H9 (cell line): ENCODE measurements around the gene GCH1. TPM values are rescaled to one million over a fixed set of nuclear protein-coding genes. Genes with fewer than 3 reads are reported as not detected.
A peak's percentile ranks its signal among the peaks of the same experiment; 100 is the strongest.

Experiments used
- DNase-seq: peaks from one replicate; pipeline ENCODE4 v3.0.0-alpha.2; 2017
- H2AFZ ChIP-seq: one replicate; pipeline ENCODE4 v1.6.1; 2013; ENCODE audit warnings: mild to moderate bottlenecking, low read length, control low read depth, moderate library complexity
- H2AK5ac ChIP-seq: 2 replicates; pipeline ENCODE4 v1.6.1; 2013; ENCODE audit warnings: low read length, control low read depth, mixed read lengths; ENCODE audit not compliant: insufficient read length
- H2BK120ac ChIP-seq: one replicate; pipeline ENCODE4 v1.6.1; 2013; ENCODE audit warnings: low read depth, mild to moderate bottlenecking, low read length, control low read depth, inconsistent platforms; ENCODE audit not compliant: poor library complexity, severe bottlenecking
- H2BK12ac ChIP-seq: 2 replicates; pipeline ENCODE4 v1.6.1; 2013; ENCODE audit warnings: low read length, control low read depth, mixed read lengths, low read depth; ENCODE audit not compliant: insufficient read length
- H2BK15ac ChIP-seq: 2 replicates; pipeline ENCODE4 v1.6.1; 2013; ENCODE audit warnings: low read depth, low read length, control low read depth
- H2BK20ac ChIP-seq: one replicate; pipeline ENCODE4 v1.6.1; 2013; ENCODE audit warnings: low read depth, mild to moderate bottlenecking, low read length, control low read depth, inconsistent platforms; ENCODE audit not compliant: poor library complexity, severe bottlenecking
- H2BK5ac ChIP-seq: 2 replicates; pipeline ENCODE4 v1.6.1; 2013; ENCODE audit warnings: low read length, control low read depth, mixed read lengths; ENCODE audit not compliant: insufficient read length
- H3K14ac ChIP-seq: 2 replicates; pipeline ENCODE4 v1.6.1; 2013; ENCODE audit warnings: low read length, control low read depth; ENCODE audit not compliant: insufficient read depth
- H3K18ac ChIP-seq: 2 replicates; pipeline ENCODE4 v1.6.1; 2013; ENCODE audit warnings: low read depth, mild to moderate bottlenecking, mixed read lengths, low read length, control low read depth; ENCODE audit not compliant: insufficient read length
- H3K23ac ChIP-seq: 2 replicates; pipeline ENCODE4 v1.6.1; 2013; ENCODE audit warnings: low read length, control low read depth, mixed read lengths, low read depth; ENCODE audit not compliant: insufficient read length
- H3K23me2 ChIP-seq: 2 replicates; pipeline ENCODE4 v1.6.1; 2013; ENCODE audit warnings: low read depth, mild to moderate bottlenecking, mixed read lengths, low read length, control low read depth; ENCODE audit not compliant: insufficient read length, poor library complexity, severe bottlenecking
- H3K27ac ChIP-seq: 2 replicates; pipeline ENCODE4 v1.5.1; 2013; ENCODE audit warnings: low read length, control low read depth, mixed read lengths, low read depth; ENCODE audit not compliant: insufficient read length
- H3K27me3 ChIP-seq: 2 replicates; pipeline ENCODE4 v1.6.1; 2013; ENCODE audit warnings: low read length, control low read depth, inconsistent platforms; ENCODE audit not compliant: insufficient read depth
- H3K4ac ChIP-seq: 2 replicates; pipeline ENCODE4 v1.6.1; 2013; ENCODE audit warnings: low read depth, mild to moderate bottlenecking, control low read depth, inconsistent platforms, low read length, moderate library complexity
- H3K4me1 ChIP-seq: 2 replicates; pipeline ENCODE4 v1.6.1; 2013; ENCODE audit warnings: low read length, control low read depth, inconsistent platforms; ENCODE audit not compliant: insufficient read depth
- H3K4me2 ChIP-seq: 2 replicates; pipeline ENCODE4 v1.6.1; 2013; ENCODE audit warnings: low read length, control low read depth, mixed read lengths; ENCODE audit not compliant: insufficient read length, insufficient read depth
- H3K56ac ChIP-seq: 2 replicates; pipeline ENCODE4 v1.6.1; 2013; ENCODE audit warnings: low read depth, mild to moderate bottlenecking, mixed read lengths, low read length, control low read depth; ENCODE audit not compliant: insufficient read length
- H3K79me1 ChIP-seq: 2 replicates; pipeline ENCODE4 v1.6.1; 2013; ENCODE audit warnings: low read depth, mild to moderate bottlenecking, moderate library complexity, low read length, control low read depth, inconsistent platforms; ENCODE audit not compliant: insufficient read depth, poor library complexity, severe bottlenecking
- H3K79me2 ChIP-seq: 2 replicates; pipeline ENCODE4 v1.6.1; 2013; ENCODE audit warnings: low read length, control low read depth, inconsistent platforms; ENCODE audit not compliant: insufficient read depth
- H3K9ac ChIP-seq: 2 replicates; pipeline ENCODE4 v1.6.1; 2013; ENCODE audit warnings: low read length, control low read depth, mixed read lengths; ENCODE audit not compliant: insufficient read length; ENCODE audit errors: extremely low read depth
- H3K9me3 ChIP-seq: one replicate; pipeline ENCODE4 v1.6.1; 2013; ENCODE audit warnings: low read depth, low read length, inconsistent platforms; ENCODE audit not compliant: control insufficient read depth
- H3T11ph ChIP-seq: one replicate; pipeline ENCODE4 v1.6.1; 2013; ENCODE audit warnings: mild to moderate bottlenecking, low read length, control low read depth, inconsistent platforms
- H4K20me1 ChIP-seq: one replicate; pipeline ENCODE4 v1.6.1; 2013; ENCODE audit not compliant: control insufficient read depth, insufficient read length, insufficient read depth
- H4K5ac ChIP-seq: 2 replicates; pipeline ENCODE4 v1.6.1; 2013; ENCODE audit warnings: low read depth, mild to moderate bottlenecking, mixed read lengths, low read length, control low read depth; ENCODE audit not compliant: insufficient read length
- H4K8ac ChIP-seq: replicated peaks from 2 replicates; pipeline ENCODE4 v1.6.1; 2013; ENCODE audit warnings: low read length, control low read depth, mixed read lengths, low read depth; ENCODE audit not compliant: insufficient read length
- H4K91ac ChIP-seq: 2 replicates; pipeline ENCODE4 v1.6.1; 2013; ENCODE audit warnings: low read depth, mild to moderate bottlenecking, moderate library complexity, mixed read lengths, low read length, control low read depth; ENCODE audit not compliant: insufficient read length
- H3K27ac Mint-ChIP-seq, 3 experiments: 2 replicates in 2 of 3; 3 replicates in 1 of 3; pipeline ENCODE4 v1.8.0; 2020 to 2021; ENCODE audit warnings: mixed read lengths in 3 of 3, mild to moderate bottlenecking in 1 of 3, moderate library complexity in 1 of 3
- H3K27me3 Mint-ChIP-seq: 2 replicates; pipeline ENCODE4 v1.8.0; 2021; ENCODE audit warnings: low read depth, mild to moderate bottlenecking, moderate library complexity, mixed read lengths
- H3K36me3 Mint-ChIP-seq, 3 experiments: 2 replicates in 2 of 3; 3 replicates in 1 of 3; pipeline ENCODE4 v1.8.0; 2020 to 2021; ENCODE audit warnings: low read depth in 3 of 3, mixed read lengths in 3 of 3; ENCODE audit not compliant: insufficient read depth in 1 of 3
- H3K4me1 Mint-ChIP-seq, 2 experiments: 2 replicates each; pipeline ENCODE4 v1.8.0; 2020; ENCODE audit warnings: mixed read lengths in 2 of 2
- H3K4me3 Mint-ChIP-seq, 2 experiments: 2 replicates in 1 of 2; 3 replicates in 1 of 2; pipeline ENCODE4 v1.8.0; 2020 to 2021; ENCODE audit warnings: mild to moderate bottlenecking in 2 of 2, mixed read lengths in 2 of 2, moderate library complexity in 1 of 2
- H3K9me3 Mint-ChIP-seq, 2 experiments: 2 replicates in 1 of 2; 3 replicates in 1 of 2; pipeline ENCODE4 v1.8.0; 2020; ENCODE audit warnings: mild to moderate bottlenecking in 2 of 2, mixed read lengths in 2 of 2, moderate library complexity in 1 of 2
- WGBS: extraction: QIAGEN DNeasy Blood & Tissue Kit; methylation state at CpG from one replicate; pipeline ENCODE4 v1.1.7; 2013; ENCODE audit warnings: missing lambda C conversion rate, low lambda C conversion rate, mixed read lengths; ENCODE audit not compliant: insufficient read length; ENCODE audit errors: extremely low coverage; 5-methylcytosine and 5-hydroxymethylcytosine counted together
- total RNA-seq: library from RNA; stranded (reverse); gene quantifications from 2 replicates; pipeline ENCODE4 v1.2.1, GENCODE V29; 2021
- TF ChIP-seq, protein P1 (sequence below): fragments of 200-600 bp; sonication (generic); conservative IDR thresholded peaks from 3 replicates; pipeline ENCODE4 v1.8.0; 2021; ENCODE audit warnings: antibody characterized with exemption, mild to moderate bottlenecking

The GCH1 gene
- total RNA-seq, 1 experiment from 2014 or later = 7.7 TPM

DNA sequence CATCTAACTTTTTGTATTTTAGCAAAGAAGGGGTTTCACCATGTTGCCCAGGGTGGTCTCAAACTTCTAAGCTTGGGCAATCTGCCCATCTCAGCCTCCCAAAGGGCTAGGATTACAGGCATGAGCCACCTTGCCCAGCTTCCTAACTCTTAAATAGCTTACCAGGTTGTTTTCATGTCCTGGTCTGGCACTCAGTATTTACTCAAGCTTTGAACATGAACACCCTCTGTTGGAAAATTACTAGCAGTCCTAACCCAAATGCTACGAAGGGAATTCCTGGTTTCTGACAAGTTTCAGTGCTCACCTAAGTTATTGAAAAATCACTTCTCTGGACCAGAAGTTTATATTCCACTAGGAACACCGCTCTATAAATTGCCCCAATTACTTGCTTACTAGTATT lies 32.5 kb upstream of the GCH1 start:
- Mint-ChIP-seq H3K36me3 (peaks cover 0 to 16% (median 13%) of the 10 kb centered on the region in 3 experiments; a peak in 3 of 7 replicates), H3K27ac (peak overlapping the region in 1 of 3 experiments; percentile 9; a peak in 1 of 7 replicates), H3K4me3 (no peak overlapping the region), H3K4me1 (no peaks in the 10 kb centered on the region), H3K9me3 (no peaks in the 10 kb centered on the region), H3K27me3 (no peaks in the 10 kb centered on the region)
- H3K27ac ChIP-seq = no peak overlapping the region
- H3K23me2 ChIP-seq = no peaks in the 10 kb centered on the region
- no peaks in the 10 kb centered on the region for H3K27me3 ChIP-seq
- H3K9ac ChIP-seq = no peak overlapping the region
- H3K4ac ChIP-seq = no peak overlapping the region
- no peak overlapping the region for H2AFZ ChIP-seq
- no peak overlapping the region for H2BK12ac ChIP-seq
- H4K8ac ChIP-seq = no peak overlapping the region
- WGBS = no CpG with 5 or more reads among the region's 2 CpGs
- no peak overlapping the region for H3K18ac ChIP-seq
- H3K4me1 ChIP-seq = no peaks in the 10 kb centered on the region
- no peak overlapping the region for H3K4me2 ChIP-seq
- no peak overlapping the region for H2BK5ac ChIP-seq
- no peak overlapping the region for H3K56ac ChIP-seq
- H3T11ph ChIP-seq = no peak overlapping the region
- no peak overlapping the region for H4K91ac ChIP-seq
- no peaks in the 10 kb centered on the region for H3K79me1 ChIP-seq
- H2BK20ac ChIP-seq = no peak overlapping the region
- H2BK15ac ChIP-seq = no peak overlapping the region
- H3K79me2 ChIP-seq = no peaks in the 10 kb centered on the region
- H2AK5ac ChIP-seq = no peak overlapping the region
- H4K20me1 ChIP-seq = no peaks in the 10 kb centered on the region
- no peaks in the 10 kb centered on the region for H3K9me3 ChIP-seq
- H3K14ac ChIP-seq = no peak overlapping the region
- H3K23ac ChIP-seq = no peak overlapping the region
- no peak overlapping the region for H4K5ac ChIP-seq
- TF ChIP-seq, protein P1, sequence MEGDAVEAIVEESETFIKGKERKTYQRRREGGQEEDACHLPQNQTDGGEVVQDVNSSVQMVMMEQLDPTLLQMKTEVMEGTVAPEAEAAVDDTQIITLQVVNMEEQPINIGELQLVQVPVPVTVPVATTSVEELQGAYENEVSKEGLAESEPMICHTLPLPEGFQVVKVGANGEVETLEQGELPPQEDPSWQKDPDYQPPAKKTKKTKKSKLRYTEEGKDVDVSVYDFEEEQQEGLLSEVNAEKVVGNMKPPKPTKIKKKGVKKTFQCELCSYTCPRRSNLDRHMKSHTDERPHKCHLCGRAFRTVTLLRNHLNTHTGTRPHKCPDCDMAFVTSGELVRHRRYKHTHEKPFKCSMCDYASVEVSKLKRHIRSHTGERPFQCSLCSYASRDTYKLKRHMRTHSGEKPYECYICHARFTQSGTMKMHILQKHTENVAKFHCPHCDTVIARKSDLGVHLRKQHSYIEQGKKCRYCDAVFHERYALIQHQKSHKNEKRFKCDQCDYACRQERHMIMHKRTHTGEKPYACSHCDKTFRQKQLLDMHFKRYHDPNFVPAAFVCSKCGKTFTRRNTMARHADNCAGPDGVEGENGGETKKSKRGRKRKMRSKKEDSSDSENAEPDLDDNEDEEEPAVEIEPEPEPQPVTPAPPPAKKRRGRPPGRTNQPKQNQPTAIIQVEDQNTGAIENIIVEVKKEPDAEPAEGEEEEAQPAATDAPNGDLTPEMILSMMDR = no peak
- no peak overlapping the region for H2BK120ac ChIP-seq
- DNase-seq = no peak
